ENCODE results near the gene AGAP1. TPM values are rescaled to one million over a fixed set of nuclear protein-coding genes. Genes with fewer than 3 reads are reported as not detected.
A peak's percentile ranks its signal among the peaks of the same experiment; 100 is the strongest.

The AGAP1 gene
- total and polyA plus RNA-seq, 9 donors: 5.7 to 32.2 (median 20.2) TPM

DNA sequence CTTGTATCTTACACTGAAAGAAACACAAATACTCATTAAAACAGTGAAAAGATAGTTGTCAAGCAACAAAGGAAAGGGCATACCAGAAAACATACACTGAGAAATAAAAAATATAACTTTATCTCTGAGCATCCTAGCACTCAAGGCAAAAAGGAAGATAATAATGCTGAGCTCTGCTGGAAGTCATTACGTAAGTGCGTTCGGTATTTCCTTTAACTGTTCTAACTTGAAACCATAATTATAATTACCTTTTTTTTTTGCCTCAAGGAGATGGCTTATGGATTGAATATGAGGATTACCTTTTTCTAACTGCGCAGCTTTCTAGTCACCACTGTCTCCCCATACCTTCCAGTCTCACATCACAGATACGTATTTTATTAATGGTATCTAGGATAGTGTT lies 366.3 kb downstream of the AGAP1 start:
- intact Hi-C loops (cut with DNase I): no loop called here
- Histone ChIP-seq H3K9me3 (no peaks in the 10 kb centered on the region), H3K27ac (peak overlapping the region in 1 of 2 donors; percentile 51), H3K27me3 (no peaks in the 10 kb centered on the region), H3K4me3 (no peak overlapping the region), H3K4me1 (ENCODE audit: insufficient read depth) (no peaks in the 10 kb centered on the region), H3K36me3 (no peaks in the 10 kb centered on the region)
- no peak for DNase-seq
- TF ChIP-seq EP300 (IDR thresholded peaks at IDR 0.05) (no peak), POLR2A (IDR thresholded peaks at IDR 0.05) (no peak)
- TF ChIP-seq, protein P1, sequence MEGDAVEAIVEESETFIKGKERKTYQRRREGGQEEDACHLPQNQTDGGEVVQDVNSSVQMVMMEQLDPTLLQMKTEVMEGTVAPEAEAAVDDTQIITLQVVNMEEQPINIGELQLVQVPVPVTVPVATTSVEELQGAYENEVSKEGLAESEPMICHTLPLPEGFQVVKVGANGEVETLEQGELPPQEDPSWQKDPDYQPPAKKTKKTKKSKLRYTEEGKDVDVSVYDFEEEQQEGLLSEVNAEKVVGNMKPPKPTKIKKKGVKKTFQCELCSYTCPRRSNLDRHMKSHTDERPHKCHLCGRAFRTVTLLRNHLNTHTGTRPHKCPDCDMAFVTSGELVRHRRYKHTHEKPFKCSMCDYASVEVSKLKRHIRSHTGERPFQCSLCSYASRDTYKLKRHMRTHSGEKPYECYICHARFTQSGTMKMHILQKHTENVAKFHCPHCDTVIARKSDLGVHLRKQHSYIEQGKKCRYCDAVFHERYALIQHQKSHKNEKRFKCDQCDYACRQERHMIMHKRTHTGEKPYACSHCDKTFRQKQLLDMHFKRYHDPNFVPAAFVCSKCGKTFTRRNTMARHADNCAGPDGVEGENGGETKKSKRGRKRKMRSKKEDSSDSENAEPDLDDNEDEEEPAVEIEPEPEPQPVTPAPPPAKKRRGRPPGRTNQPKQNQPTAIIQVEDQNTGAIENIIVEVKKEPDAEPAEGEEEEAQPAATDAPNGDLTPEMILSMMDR (IDR thresholded peaks at IDR 0.05): no peak
- WGBS, 3 donors: 27 to 38% (median 34%) methylated on average over 5 of the region's 5 CpGs

DNA sequence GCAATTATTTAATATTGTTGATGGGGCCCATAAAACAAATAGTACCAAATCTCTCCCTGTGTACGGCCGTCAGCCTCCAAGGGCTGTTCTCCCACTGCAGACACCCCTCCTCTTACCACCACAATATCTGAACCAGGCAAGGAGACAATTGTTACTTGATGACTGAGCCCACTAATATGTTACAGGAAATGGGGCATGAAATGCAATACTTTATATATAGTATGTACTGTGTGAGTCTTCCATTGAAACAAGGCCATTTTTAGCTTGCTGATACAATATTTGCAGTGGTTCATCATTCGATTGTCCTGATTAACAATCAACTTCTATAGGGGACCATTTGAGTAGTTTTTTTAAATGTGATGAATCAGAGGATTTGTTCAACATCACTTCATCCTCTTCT lies 367.0 kb downstream of the AGAP1 start:
- Histone ChIP-seq H3K36me3 (no peaks in the 10 kb centered on the region), H3K27me3 (no peaks in the 10 kb centered on the region), H3K27ac (no peak overlapping the region), H3K4me3 (no peak overlapping the region), H3K9me3 (no peaks in the 10 kb centered on the region), H3K4me1 (ENCODE audit: insufficient read depth) (no peaks in the 10 kb centered on the region)
- 73 to 74% (median 74%) methylated on average over 3 of the region's 3 CpGs for WGBS, 3 donors
- intact Hi-C loops (cut with DNase I): no loop called here
- TF ChIP-seq EP300 (IDR thresholded peaks at IDR 0.05): no peak
- TF ChIP-seq POLR2A (IDR thresholded peaks at IDR 0.05): no peak
- TF ChIP-seq, protein P1 (IDR thresholded peaks at IDR 0.05): no peak
- DNase-seq: no peak

DNA sequence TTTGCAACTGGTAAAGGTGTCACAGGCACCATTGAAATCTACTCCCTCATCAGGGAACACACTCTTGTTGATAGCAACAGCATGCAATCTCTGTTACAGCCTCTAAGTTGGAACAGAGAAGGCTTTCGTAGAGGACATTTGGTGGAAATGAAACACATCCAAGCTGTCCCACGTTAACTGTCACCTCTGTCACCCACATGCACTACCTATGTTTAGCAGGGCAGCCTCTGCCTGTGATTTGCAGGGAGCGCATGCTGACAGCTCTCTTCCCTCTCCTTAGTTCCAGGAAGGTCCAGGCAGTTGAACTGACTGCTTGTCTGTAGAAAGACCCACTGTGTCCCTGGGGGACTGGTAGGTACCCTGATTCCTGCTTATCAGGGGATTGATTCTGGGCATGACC lies 367.5 kb downstream of the AGAP1 start:
- intact Hi-C loops (cut with DNase I): no loop called here
- TF ChIP-seq, protein P1 (IDR thresholded peaks at IDR 0.05): no peak
- no peak for TF ChIP-seq EP300 (IDR thresholded peaks at IDR 0.05)
- no peak for TF ChIP-seq POLR2A (IDR thresholded peaks at IDR 0.05)
- DNase-seq: no peak
- no peaks in the 10 kb centered on the region for H3K9me3 ChIP-seq
- H3K27ac ChIP-seq: no peak overlapping the region
- H3K36me3 ChIP-seq: no peaks in the 10 kb centered on the region
- no peak overlapping the region for H3K4me3 ChIP-seq
- H3K4me1 ChIP-seq (ENCODE audit: insufficient read depth): no peaks in the 10 kb centered on the region
- 82 to 86% (median 85%) methylated on average over 2 to 3 of the region's 3 CpGs for WGBS, 3 donors
- H3K27me3 ChIP-seq: no peaks in the 10 kb centered on the region

DNA sequence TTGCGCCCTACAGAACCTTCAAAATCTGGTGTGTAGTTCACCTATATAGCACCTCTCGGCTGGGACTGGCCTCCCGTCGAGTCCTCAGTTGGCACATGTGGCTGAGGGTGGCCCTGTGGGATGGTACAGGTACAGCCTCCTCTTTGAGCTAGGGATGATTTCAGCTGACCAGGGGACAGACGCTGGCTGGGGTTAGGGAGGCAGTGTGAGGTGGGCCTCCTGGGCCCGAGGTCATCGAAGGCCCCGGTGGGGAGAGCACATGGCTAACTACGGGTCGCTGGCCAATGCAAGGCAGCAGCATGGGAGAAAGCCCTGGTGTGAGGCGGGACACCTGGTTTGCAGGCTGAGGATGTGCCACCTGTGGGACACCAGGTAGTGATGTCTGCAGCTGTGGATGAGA lies 369.6 kb downstream of the AGAP1 start:
- TF ChIP-seq, protein P1 (IDR thresholded peaks at IDR 0.05): no peak
- TF ChIP-seq POLR2A (IDR thresholded peaks at IDR 0.05) (no peak), EP300 (IDR thresholded peaks at IDR 0.05) (no peak)
- no peaks in the 10 kb centered on the region for H3K36me3 ChIP-seq
- no peak overlapping the region for H3K4me3 ChIP-seq
- no peak overlapping the region for H3K27ac ChIP-seq
- H3K4me1 ChIP-seq (ENCODE audit: insufficient read depth): peaks cover under 1% of the 10 kb centered on the region
- no peaks in the 10 kb centered on the region for H3K9me3 ChIP-seq
- intact Hi-C loops (cut with DNase I): no loop called here
- no peaks in the 10 kb centered on the region for H3K27me3 ChIP-seq
- DNase-seq: no peak
- 96 to 97% (median 97%) methylated on average over 11 of the region's 11 CpGs for WGBS, 3 donors
